NT2/D1 (cell line): Measurements from ENCODE around the gene SH3RF1.

Experiments used
- SUZ12 ChIP-seq: IDR thresholded peaks from 2 replicates; pipeline ENCODE4 v1.6.1; 2011; ENCODE audit not compliant: insufficient read length, insufficient read depth; ENCODE audit errors: extremely low read depth
- YY1 ChIP-seq: IDR thresholded peaks from 2 replicates; pipeline ENCODE4 v1.6.1; 2011; ENCODE audit not compliant: insufficient read length, insufficient read depth
- ZNF274 ChIP-seq: IDR thresholded peaks from 2 replicates; pipeline ENCODE4 v1.6.1; 2011; ENCODE audit warnings: mild to moderate bottlenecking, low read depth, low read length

- no peak for TF ChIP-seq ZNF274
- no peak for TF ChIP-seq SUZ12
- no peak for TF ChIP-seq YY1
Measured at GRCh38 chr4:169266661-169267060, 4.1 kb downstream of the SH3RF1 start.
